ENCODE measurements around the gene HSPE1.
A peak's percentile ranks its signal among the peaks of the same experiment; 100 is the strongest.
"Not testable (repeated sequence)": the region's sequence is repeated elsewhere in the genome, so short reads cannot be mapped to it uniquely, and the experiment has no call there.

The HSPE1 gene

GRCh38 chr2:197498937-197499593, 1.1 kb upstream of the HSPE1 start:
- peak; percentile 34 to 35 for DNase-seq

- no peak for DNase-seq
These were observed 438 bp downstream of the HSPE1 start for GRCh38 chr2:197500503-197501131.

GRCh38 chr2:197502201-197502600, 2.0 kb downstream of the HSPE1 start:
- no peak for DNase-seq

GRCh38 chr2:197502685-197503084, 2.5 kb downstream of the HSPE1 start:
- DNase-seq = no peak

GRCh38 chr2:197504000-197504399, 3.8 kb downstream of the HSPE1 start:
- no peak for DNase-seq

GRCh38 chr2:197504512-197504911, 4.3 kb downstream of the HSPE1 start:
- DNase-seq = no peak

GRCh38 chr2:197506658-197507057, 6.5 kb downstream of the HSPE1 start:
- no peak for DNase-seq

GRCh38 chr2:197513915-197514314, 13.7 kb downstream of the HSPE1 start:
- no peak for DNase-seq

GRCh38 chr2:197514754-197515153, 14.6 kb downstream of the HSPE1 start:
- no peak for DNase-seq

GRCh38 chr2:197515315-197515738, 15.1 kb downstream of the HSPE1 start:
- no peak for DNase-seq

GRCh38 chr2:197515739-197516392, 15.7 kb downstream of the HSPE1 start, which contains the start of gene MOB4:
Gene MOB4, plus strand, starts transcription at chr2:197516066. Its CDS starts 21 bp downstream, at chr2:197516087.
- peak; percentile 86 to 87 for DNase-seq

- no peak for DNase-seq
These were observed 16.2 kb downstream of the HSPE1 start for GRCh38 chr2:197516393-197516761.

GRCh38 chr2:197517150-197517549, 17.0 kb downstream of the HSPE1 start:
- no peak for DNase-seq

- DNase-seq = no peak
These were observed 38.2 kb downstream of the HSPE1 start for GRCh38 chr2:197538412-197538811.

GRCh38 chr2:197539734-197540133, 39.6 kb downstream of the HSPE1 start:
- DNase-seq = no peak

- DNase-seq = no peak
These were observed 43.0 kb downstream of the HSPE1 start for GRCh38 chr2:197543206-197543605.

GRCh38 chr2:197547163-197547900, 47.2 kb downstream of the HSPE1 start:
- DNase-seq = no peak

GRCh38 chr2:197548582-197548981, 48.4 kb downstream of the HSPE1 start:
- DNase-seq = no peak

GRCh38 chr2:197551260-197551659, 51.1 kb downstream of the HSPE1 start:
- not testable (repeated sequence) for DNase-seq

All from activated CD4-positive, alpha-beta T cell treated with anti-CD3 and anti-CD28 coated beads, Interleukin-2, amount 50 U/mL, for 4 hours (primary cell).